Retinal pigment epithelial cell (primary cell): ENCODE results near the gene CCM2.

Source experiments
- DNase-seq: peaks from one replicate; pipeline ENCODE4 v3.0.0-alpha.2; 2010; ENCODE audit warnings: low read depth
- H3K4me3 ChIP-seq: 2 replicates; pipeline ENCODE4 v1.5.1; 2011; ENCODE audit warnings: mild to moderate bottlenecking, low read length, control low read depth, moderate library complexity
- CTCF ChIP-seq: conservative IDR thresholded peaks from 2 replicates; pipeline ENCODE4 v1.5.1; 2011; ENCODE audit warnings: low read depth, low read length, control low read depth, inconsistent platforms

Gene CCM2

GRCh38 chr7:45073031-45073785 lies 73.2 kb downstream of the CCM2 start:
- DNase-seq: no peak
- no peak for TF ChIP-seq CTCF
- no peak overlapping the region for H3K4me3 ChIP-seq

- no peak for TF ChIP-seq CTCF
- no peak for DNase-seq
- H3K4me3 ChIP-seq: no peak overlapping the region
These were observed 74.0 kb downstream of the CCM2 start for GRCh38 chr7:45073786-45074527.

GRCh38 chr7:45074528-45075354 lies 74.7 kb downstream of the CCM2 start:
- no peak overlapping the region for H3K4me3 ChIP-seq
- TF ChIP-seq CTCF: no peak
- DNase-seq: no peak

- no peak for TF ChIP-seq CTCF
- no peak overlapping the region for H3K4me3 ChIP-seq
- DNase-seq: no peak
These were observed 75.3 kb downstream of the CCM2 start for GRCh38 chr7:45075355-45075644.

GRCh38 chr7:45075871-45076796 lies 76.1 kb downstream of the CCM2 start:
- no peak overlapping the region for H3K4me3 ChIP-seq
- DNase-seq: no peak
- TF ChIP-seq CTCF: no peak

GRCh38 chr7:45076946-45077345 lies 76.9 kb downstream of the CCM2 start:
- DNase-seq: no peak
- H3K4me3 ChIP-seq: no peak overlapping the region
- no peak for TF ChIP-seq CTCF
